Body of pancreas (tissue), 4 donors: ENCODE measurements around the gene KRTAP10-2.
"Not testable (repeated sequence)": the region's sequence is repeated elsewhere in the genome, so short reads cannot be mapped to it uniquely, and the experiment has no call there.

Source experiments
- POLR2A ChIP-seq, 3 donors: fragments of 450-650 bp; IDR thresholded peaks; one replicate each; pipeline ENCODE4 v1.6.1; 2016; ENCODE audit warnings: antibody characterized with exemption in 3 of 3, mild to moderate bottlenecking in 2 of 3
- TF ChIP-seq, protein P1 (sequence below), 7 experiments: fragments of 450-650 bp in 4 of 7; fragments of 200-600 bp in 3 of 7; sonication (generic) in 3 of 7; IDR thresholded peaks; one replicate each; pipeline ENCODE4 v1.5.1; 2016 to 2019; ENCODE audit warnings: antibody characterized with exemption in 7 of 7

DNA sequence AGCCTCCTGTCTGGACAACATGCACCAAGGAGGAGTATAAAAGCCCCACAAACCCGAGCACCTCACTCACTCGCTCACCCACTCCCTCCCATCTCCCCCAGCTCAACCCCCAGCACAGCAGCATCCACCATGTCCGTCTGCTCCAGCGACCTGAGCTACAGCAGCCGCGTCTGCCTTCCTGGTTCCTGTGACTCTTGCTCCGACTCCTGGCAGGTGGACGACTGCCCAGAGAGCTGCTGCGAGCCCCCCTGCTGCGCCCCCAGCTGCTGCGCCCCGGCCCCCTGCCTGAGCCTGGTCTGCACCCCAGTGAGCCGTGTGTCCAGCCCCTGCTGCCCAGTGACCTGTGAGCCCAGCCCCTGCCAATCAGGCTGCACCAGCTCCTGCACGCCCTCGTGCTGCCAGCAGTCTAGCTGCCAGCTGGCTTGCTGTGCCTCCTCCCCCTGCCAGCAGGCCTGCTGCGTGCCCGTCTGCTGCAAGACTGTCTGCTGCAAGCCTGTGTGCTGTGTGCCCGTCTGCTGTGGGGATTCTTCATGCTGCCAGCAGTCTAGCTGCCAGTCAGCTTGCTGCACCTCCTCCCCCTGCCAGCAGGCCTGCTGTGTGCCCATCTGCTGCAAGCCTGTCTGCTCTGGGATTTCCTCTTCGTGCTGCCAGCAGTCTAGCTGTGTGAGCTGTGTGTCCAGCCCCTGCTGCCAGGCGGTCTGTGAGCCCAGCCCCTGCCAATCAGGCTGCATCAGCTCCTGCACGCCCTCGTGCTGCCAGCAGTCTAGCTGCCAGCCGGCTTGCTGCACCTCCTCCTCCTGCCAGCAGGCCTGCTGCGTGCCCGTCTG lies 22.5 kb upstream of the KRTAP10-2 start, which contains the start of gene KRTAP10-4:
- not testable (repeated sequence) for TF ChIP-seq POLR2A (IDR thresholded peaks at IDR 0.05)
- TF ChIP-seq, protein P1, sequence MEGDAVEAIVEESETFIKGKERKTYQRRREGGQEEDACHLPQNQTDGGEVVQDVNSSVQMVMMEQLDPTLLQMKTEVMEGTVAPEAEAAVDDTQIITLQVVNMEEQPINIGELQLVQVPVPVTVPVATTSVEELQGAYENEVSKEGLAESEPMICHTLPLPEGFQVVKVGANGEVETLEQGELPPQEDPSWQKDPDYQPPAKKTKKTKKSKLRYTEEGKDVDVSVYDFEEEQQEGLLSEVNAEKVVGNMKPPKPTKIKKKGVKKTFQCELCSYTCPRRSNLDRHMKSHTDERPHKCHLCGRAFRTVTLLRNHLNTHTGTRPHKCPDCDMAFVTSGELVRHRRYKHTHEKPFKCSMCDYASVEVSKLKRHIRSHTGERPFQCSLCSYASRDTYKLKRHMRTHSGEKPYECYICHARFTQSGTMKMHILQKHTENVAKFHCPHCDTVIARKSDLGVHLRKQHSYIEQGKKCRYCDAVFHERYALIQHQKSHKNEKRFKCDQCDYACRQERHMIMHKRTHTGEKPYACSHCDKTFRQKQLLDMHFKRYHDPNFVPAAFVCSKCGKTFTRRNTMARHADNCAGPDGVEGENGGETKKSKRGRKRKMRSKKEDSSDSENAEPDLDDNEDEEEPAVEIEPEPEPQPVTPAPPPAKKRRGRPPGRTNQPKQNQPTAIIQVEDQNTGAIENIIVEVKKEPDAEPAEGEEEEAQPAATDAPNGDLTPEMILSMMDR (IDR thresholded peaks at IDR 0.05): not testable (repeated sequence)
